Upper lobe of left lung (tissue), 6 donors: Measurements from ENCODE around the gene ZNF107. TPM values are rescaled to one million over a fixed set of nuclear protein-coding genes. Genes with fewer than 3 reads are reported as not detected.
A peak's percentile ranks its signal among the peaks of the same experiment; 100 is the strongest.

Source experiments
- ATAC-seq, 2 donors: fragments of 200-7000 bp; cut with Tn5 transposase; one replicate each; pipeline ENCODE4 v1.9.1; 2022; ENCODE audit warnings: mild to moderate bottlenecking in 2 of 2, moderate library complexity in 2 of 2; ENCODE audit not compliant: low FRiP score in 2 of 2
- DNase-seq, 2 donors: peaks; one replicate each; pipeline ENCODE4 v3.0.0-alpha.2; 2019 to 2020
- H3K27ac ChIP-seq, 4 donors: fragments of 200-600 bp; sonication (generic); one replicate each; pipeline ENCODE4 v1.5.1; 2016 to 2019
- H3K27me3 ChIP-seq, 4 donors: fragments of 200-600 bp; sonication (generic); one replicate each; pipeline ENCODE4 v1.5.1; 2017 to 2019
- H3K36me3 ChIP-seq, 4 donors: fragments of 200-600 bp; sonication (generic); one replicate each; pipeline ENCODE4 v1.5.1; 2016 to 2019
- H3K4me1 ChIP-seq, 4 donors: fragments of 200-600 bp; sonication (generic); one replicate each; pipeline ENCODE4 v1.5.1; 2018 to 2019
- H3K4me3 ChIP-seq, 4 donors: fragments of 200-600 bp; sonication (generic); one replicate each; pipeline ENCODE4 v1.5.1; 2017 to 2019; ENCODE audit warnings: mild to moderate bottlenecking in 2 of 4, moderate library complexity in 1 of 4
- H3K9me3 ChIP-seq, 4 donors: fragments of 200-600 bp; sonication (generic); one replicate each; pipeline ENCODE4 v1.5.1; 2018 to 2019
- EP300 ChIP-seq, 4 donors: sonication (generic); formaldehyde crosslinking; IDR thresholded peaks; one replicate each; pipeline ENCODE4 v1.5.1; 2017; ENCODE audit warnings: antibody characterized with exemption in 4 of 4, control low read depth in 2 of 4
- POLR2A ChIP-seq, 4 donors: fragments of 450-650 bp; IDR thresholded peaks; one replicate each; pipeline ENCODE4 v1.5.1; 2016 to 2017; ENCODE audit warnings: antibody characterized with exemption in 4 of 4, mild to moderate bottlenecking in 2 of 4
- POLR2AphosphoS5 ChIP-seq, 2 donors: sonication (generic); formaldehyde crosslinking; IDR thresholded peaks; one replicate each; pipeline ENCODE4 v1.5.1; 2017; ENCODE audit warnings: antibody characterized with exemption in 2 of 2
- WGBS, 2 donors: methylation state at CpG; one replicate each; pipeline ENCODE4 v1.1.5; 2017 to 2018; 5-methylcytosine and 5-hydroxymethylcytosine counted together
- total RNA-seq, 6 donors: library from RNA; depleted of rRNA in 4 of 6; stranded (reverse); fragments of >200 nt in 4 of 6; gene quantifications; one replicate each; pipeline versions ENCODE4 v1.1.0 to v1.2.1, GENCODE V29; 2016 to 2021
- TF ChIP-seq, protein P1 (sequence below), 6 experiments: fragments of 450-650 bp in 4 of 6; fragments of 200-600 bp in 2 of 6; sonication (generic) in 2 of 6; IDR thresholded peaks; one replicate each; pipeline ENCODE4 v1.5.1; 2016 to 2019; ENCODE audit warnings: antibody characterized with exemption in 6 of 6
- donor health status: DM: no; HTN: no; CAD: no; lungs with moderate emphysema.
- donor health status: DM: no; HTN: yes; CAD: no; lungs with severe emphysema.

The ZNF107 gene
- total RNA-seq, 6 donors from 2014 or later = 2.7 to 13.6 (median 4.2) TPM

DNA sequence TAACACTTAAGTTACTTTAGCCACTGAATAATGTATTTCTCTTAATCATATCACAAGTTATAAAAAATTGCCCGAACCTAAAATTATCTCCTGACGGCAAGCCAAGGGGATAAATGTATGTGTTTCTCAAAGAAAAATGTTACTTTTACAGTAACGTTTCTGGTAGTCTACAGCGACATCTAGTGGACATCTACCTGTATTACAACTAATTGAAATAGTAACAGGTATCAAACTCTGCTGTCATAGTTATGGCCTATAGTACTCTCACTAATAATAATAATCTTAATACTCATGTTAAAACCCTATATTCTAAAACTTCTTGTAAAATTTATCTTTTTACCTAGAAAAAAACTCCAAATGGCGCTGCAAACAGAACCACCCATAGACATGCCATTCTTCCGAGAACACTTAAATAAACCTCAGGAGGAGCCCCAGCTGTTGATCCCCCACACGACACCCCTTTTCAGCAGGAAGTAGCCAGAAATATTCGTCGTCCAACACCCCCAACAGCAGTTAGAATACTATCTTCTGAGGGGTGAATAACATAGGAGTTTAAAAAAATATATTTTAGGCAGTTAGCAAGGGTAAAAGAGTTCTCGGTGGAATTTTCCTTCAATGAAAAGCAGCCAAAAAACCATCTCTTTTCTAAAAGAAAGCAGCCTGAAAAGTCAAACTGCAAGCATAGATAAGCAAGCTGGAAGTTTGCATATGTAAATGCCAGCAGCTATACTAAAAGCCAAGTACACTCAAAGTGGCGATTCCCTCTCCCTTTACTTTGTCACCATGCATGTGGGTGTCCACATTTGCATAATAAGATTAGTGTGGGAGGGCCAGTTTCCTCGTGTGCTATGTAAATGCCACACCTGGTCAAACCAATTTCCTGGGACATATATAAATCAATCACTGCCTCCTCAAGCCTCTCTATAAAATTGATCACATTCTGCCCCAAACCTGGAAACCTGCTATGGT lies 40.5 kb upstream of the ZNF107 start:
- H3K27me3 ChIP-seq = no peaks in the 10 kb centered on the region
- ATAC-seq = no peak

DNA sequence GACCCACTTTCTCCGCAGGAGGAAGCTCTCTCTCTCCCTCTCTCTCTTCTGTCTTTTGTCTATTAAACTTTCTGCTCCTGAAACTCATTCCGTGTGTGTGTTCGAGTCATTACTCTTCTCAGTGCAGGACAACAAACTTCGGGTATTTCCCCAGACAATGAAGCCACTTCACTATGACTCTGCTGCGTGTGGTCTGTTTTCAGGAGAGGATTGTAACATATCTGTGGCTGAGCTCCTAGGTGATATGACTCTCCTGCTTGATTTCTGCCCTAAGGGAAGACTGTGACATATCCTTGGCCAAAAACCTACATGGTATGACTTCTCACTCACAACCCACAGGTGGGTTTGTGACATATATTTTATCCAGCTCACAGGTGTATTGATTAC lies 39.9 kb upstream of the ZNF107 start:
- no peak for ATAC-seq
- Histone ChIP-seq H3K4me3 (no peak overlapping the region), H3K9me3 (peaks cover 0 to 5% (median 0%) of the 10 kb centered on the region in 4 donors), H3K27me3 (no peaks in the 10 kb centered on the region), H3K27ac (no peak overlapping the region), H3K36me3 (no peaks in the 10 kb centered on the region), H3K4me1 (no peaks in the 10 kb centered on the region)
- TF ChIP-seq, protein P1, sequence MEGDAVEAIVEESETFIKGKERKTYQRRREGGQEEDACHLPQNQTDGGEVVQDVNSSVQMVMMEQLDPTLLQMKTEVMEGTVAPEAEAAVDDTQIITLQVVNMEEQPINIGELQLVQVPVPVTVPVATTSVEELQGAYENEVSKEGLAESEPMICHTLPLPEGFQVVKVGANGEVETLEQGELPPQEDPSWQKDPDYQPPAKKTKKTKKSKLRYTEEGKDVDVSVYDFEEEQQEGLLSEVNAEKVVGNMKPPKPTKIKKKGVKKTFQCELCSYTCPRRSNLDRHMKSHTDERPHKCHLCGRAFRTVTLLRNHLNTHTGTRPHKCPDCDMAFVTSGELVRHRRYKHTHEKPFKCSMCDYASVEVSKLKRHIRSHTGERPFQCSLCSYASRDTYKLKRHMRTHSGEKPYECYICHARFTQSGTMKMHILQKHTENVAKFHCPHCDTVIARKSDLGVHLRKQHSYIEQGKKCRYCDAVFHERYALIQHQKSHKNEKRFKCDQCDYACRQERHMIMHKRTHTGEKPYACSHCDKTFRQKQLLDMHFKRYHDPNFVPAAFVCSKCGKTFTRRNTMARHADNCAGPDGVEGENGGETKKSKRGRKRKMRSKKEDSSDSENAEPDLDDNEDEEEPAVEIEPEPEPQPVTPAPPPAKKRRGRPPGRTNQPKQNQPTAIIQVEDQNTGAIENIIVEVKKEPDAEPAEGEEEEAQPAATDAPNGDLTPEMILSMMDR (IDR thresholded peaks at IDR 0.05) = no peak
- no peak for TF ChIP-seq POLR2AphosphoS5 (IDR thresholded peaks at IDR 0.05)
- TF ChIP-seq EP300 (IDR thresholded peaks at IDR 0.05) = no peak
- TF ChIP-seq POLR2A (IDR thresholded peaks at IDR 0.05) = no peak
- 57 to 68% methylated on average over 5 of the region's 5 CpGs for WGBS, 2 donors
- DNase-seq = no peak

More for the DNA sequence above, 40.5 kb upstream of the ZNF107 start:
- Histone ChIP-seq H3K27ac (no peak overlapping the region), H3K36me3 (no peaks in the 10 kb centered on the region), H3K4me1 (no peaks in the 10 kb centered on the region), H3K4me3 (no peak overlapping the region), H3K9me3 (peaks cover 0 to 12% (median 2%) of the 10 kb centered on the region in 4 donors)
- no peak for DNase-seq
- 25 to 26% methylated on average over 12 of the region's 12 CpGs for WGBS, 2 donors
- TF ChIP-seq EP300 (IDR thresholded peaks at IDR 0.05) = no peak
- TF ChIP-seq, protein P1 (IDR thresholded peaks at IDR 0.05) = peak; percentile 48 to 66 (median 54)

DNA sequence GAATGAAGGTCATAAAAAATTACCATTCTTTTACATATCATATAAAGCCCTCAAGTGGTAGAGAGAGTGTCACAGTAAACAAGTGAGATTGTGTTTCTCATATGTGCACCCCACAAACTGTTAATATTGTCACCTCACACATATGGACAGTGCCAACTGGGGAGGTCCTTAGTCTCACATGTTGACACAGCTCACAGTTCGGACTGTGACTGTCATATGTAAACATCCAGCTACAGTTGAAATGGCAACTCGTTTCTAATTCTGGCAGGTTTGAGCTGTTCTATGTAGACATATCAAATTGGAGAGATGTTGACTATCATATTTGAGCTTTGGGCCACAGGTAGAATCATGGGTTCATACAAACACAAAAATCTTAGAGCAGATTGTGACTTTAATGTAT lies 39.4 kb upstream of the ZNF107 start:
- Histone ChIP-seq H3K36me3 (no peaks in the 10 kb centered on the region), H3K4me3 (no peak overlapping the region), H3K9me3 (peaks cover 0 to under 1% (median 0%) of the 10 kb centered on the region in 4 donors), H3K27ac (no peak overlapping the region), H3K27me3 (no peaks in the 10 kb centered on the region), H3K4me1 (no peaks in the 10 kb centered on the region)
- ATAC-seq (no peak), DNase-seq (no peak)
- 44 to 46% methylated on average over 2 of the region's 2 CpGs for WGBS, 2 donors
- TF ChIP-seq POLR2AphosphoS5 (IDR thresholded peaks at IDR 0.05) (no peak), POLR2A (IDR thresholded peaks at IDR 0.05) (no peak), EP300 (IDR thresholded peaks at IDR 0.05) (no peak)
- TF ChIP-seq, protein P1 (IDR thresholded peaks at IDR 0.05) = no peak

DNA sequence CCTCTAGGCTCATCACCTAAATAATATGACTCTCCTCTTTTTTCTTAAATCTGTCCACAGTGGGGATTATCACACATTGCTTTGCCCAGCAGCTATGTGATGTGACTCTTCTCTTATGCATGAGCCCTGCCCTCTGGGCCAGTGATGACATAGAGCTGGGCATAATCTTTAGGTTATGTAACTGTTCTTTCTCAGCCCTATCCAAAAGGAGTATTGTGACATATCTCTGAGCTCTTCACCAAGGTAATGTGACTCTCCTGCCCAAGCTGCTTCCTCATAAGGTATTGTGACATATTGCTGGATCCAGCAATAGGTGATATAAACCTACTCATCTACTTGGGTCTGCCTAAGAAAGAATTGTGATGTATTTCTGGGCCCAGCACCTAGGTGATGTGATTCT lies 37.7 kb upstream of the ZNF107 start:
- Histone ChIP-seq H3K27ac (no peak overlapping the region), H3K4me1 (no peaks in the 10 kb centered on the region), H3K9me3 (no peaks in the 10 kb centered on the region), H3K36me3 (no peaks in the 10 kb centered on the region), H3K4me3 (no peak overlapping the region), H3K27me3 (no peaks in the 10 kb centered on the region)
- TF ChIP-seq POLR2AphosphoS5 (IDR thresholded peaks at IDR 0.05) (no peak), POLR2A (IDR thresholded peaks at IDR 0.05) (no peak)
- DNase-seq (no peak), ATAC-seq (no peak)

DNA sequence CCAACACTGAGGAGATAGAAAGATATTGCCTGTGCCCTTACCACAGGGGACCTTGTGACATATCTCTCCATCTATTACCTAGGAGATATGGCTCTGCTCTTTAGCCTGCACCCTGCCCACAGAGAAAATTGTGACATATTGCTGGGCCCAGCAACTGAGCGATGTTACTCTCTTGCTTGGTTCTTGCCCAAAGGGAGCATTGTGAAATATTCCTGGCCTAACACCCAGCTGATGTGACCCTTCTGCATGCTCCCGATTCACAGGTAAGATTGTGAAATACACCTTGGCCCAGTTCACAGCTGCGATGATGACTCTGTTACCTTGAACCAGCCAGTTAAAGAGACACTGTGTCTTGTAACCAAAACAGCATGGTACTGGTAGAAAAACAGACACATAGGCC lies 37.2 kb upstream of the ZNF107 start:
- TF ChIP-seq, protein P1 (IDR thresholded peaks at IDR 0.05) = no peak
- TF ChIP-seq POLR2A (IDR thresholded peaks at IDR 0.05) (no peak), EP300 (IDR thresholded peaks at IDR 0.05) (no peak), POLR2AphosphoS5 (IDR thresholded peaks at IDR 0.05) (no peak)
- H3K4me1 ChIP-seq = no peaks in the 10 kb centered on the region
- no peak overlapping the region for H3K4me3 ChIP-seq
- H3K36me3 ChIP-seq = no peaks in the 10 kb centered on the region
- H3K9me3 ChIP-seq = no peaks in the 10 kb centered on the region
- ATAC-seq (no peak), DNase-seq (no peak)
- no peak overlapping the region for H3K27ac ChIP-seq
- WGBS, 2 donors = 52 to 61% methylated on average over 3 of the region's 3 CpGs
- no peaks in the 10 kb centered on the region for H3K27me3 ChIP-seq
